GM19324 (cell line): ENCODE data around the gene ALCAM.

ENCODE experiments used
- ATAC-seq: cut with Tn5 transposase; IDR thresholded peaks from one replicate; pipeline ENCODE4 v1.9.1; 2021; ENCODE audit warnings: mild to moderate bottlenecking, moderate library complexity; ENCODE audit not compliant: unreplicated experiment, low FRiP score

ALCAM gene

GRCh38 chr3:105518203-105518602, 151.5 kb downstream of the ALCAM start:
- ATAC-seq: no peak

- peak; percentile 73 for ATAC-seq
These were observed 152.2 kb downstream of the ALCAM start for GRCh38 chr3:105518806-105519418.

- ATAC-seq: no peak
These were observed 155.1 kb downstream of the ALCAM start for GRCh38 chr3:105521770-105522169.

- ATAC-seq: no peak
These were observed 156.8 kb downstream of the ALCAM start for GRCh38 chr3:105523501-105523900.

GRCh38 chr3:105525531-105525930, 158.8 kb downstream of the ALCAM start:
- ATAC-seq: no peak

- ATAC-seq: no peak
These were observed 159.8 kb downstream of the ALCAM start for GRCh38 chr3:105526360-105527111.

GRCh38 chr3:105527535-105527934, 160.8 kb downstream of the ALCAM start:
- ATAC-seq: no peak

- no peak for ATAC-seq
These were observed 161.2 kb downstream of the ALCAM start for GRCh38 chr3:105527949-105528348.

- no peak for ATAC-seq
These were observed 162.2 kb downstream of the ALCAM start for GRCh38 chr3:105528955-105529354.

- ATAC-seq: no peak
These were observed 162.7 kb downstream of the ALCAM start for GRCh38 chr3:105529456-105529855.

GRCh38 chr3:105532251-105532650, 165.5 kb downstream of the ALCAM start:
- ATAC-seq: no peak

GRCh38 chr3:105533960-105534359, 167.3 kb downstream of the ALCAM start:
- ATAC-seq: no peak

GRCh38 chr3:105534491-105534890, 167.8 kb downstream of the ALCAM start:
- ATAC-seq: no peak

- no peak for ATAC-seq
These were observed 170.8 kb downstream of the ALCAM start for GRCh38 chr3:105537371-105538080.

GRCh38 chr3:105538483-105538882, 171.8 kb downstream of the ALCAM start:
- ATAC-seq: no peak

GRCh38 chr3:105539897-105540296, 173.2 kb downstream of the ALCAM start:
- ATAC-seq: no peak

GRCh38 chr3:105542282-105543019, 175.7 kb downstream of the ALCAM start:
- ATAC-seq: no peak

GRCh38 chr3:105545051-105545450, 178.3 kb downstream of the ALCAM start:
- ATAC-seq: no peak

GRCh38 chr3:105553851-105554250, 187.1 kb downstream of the ALCAM start:
- ATAC-seq: no peak

GRCh38 chr3:105555206-105555605, 188.5 kb downstream of the ALCAM start:
- ATAC-seq: no peak

- ATAC-seq: no peak
These were observed 193.1 kb downstream of the ALCAM start for GRCh38 chr3:105559856-105560255.
